Immature natural killer cell (primary cell): ENCODE results near the gene STRADB. TPM values are rescaled to one million over a fixed set of nuclear protein-coding genes. Genes with fewer than 3 reads are reported as not detected.
"Not testable (repeated sequence)": the region's sequence is repeated elsewhere in the genome, so short reads cannot be mapped to it uniquely, and the experiment has no call there.

Experiments used
- DNase-seq, 3 donors: peaks; one replicate each; pipeline ENCODE4 v3.0.0; 2022; ENCODE audit warnings: mixed read lengths in 1 of 3
- H3K27ac Mint-ChIP-seq, 6 donors: one replicate each; pipeline ENCODE4 v1.8.0; 2020; ENCODE audit warnings: mixed read lengths in 6 of 6, mild to moderate bottlenecking in 5 of 6, inconsistent platforms in 4 of 6, moderate library complexity in 3 of 6
- H3K27me3 Mint-ChIP-seq, 3 donors: one replicate each; pipeline ENCODE4 v1.8.0; 2020 to 2021; ENCODE audit warnings: low read depth in 3 of 3, mild to moderate bottlenecking in 3 of 3, mixed read lengths in 3 of 3, moderate library complexity in 3 of 3, inconsistent platforms in 1 of 3
- H3K36me3 Mint-ChIP-seq, 3 donors: one replicate each; pipeline ENCODE4 v1.8.0; 2020; ENCODE audit warnings: mixed read lengths in 3 of 3, inconsistent platforms in 2 of 3, mild to moderate bottlenecking in 2 of 3
- H3K4me1 Mint-ChIP-seq, 2 donors: one replicate each; pipeline ENCODE4 v1.8.0; 2020; ENCODE audit warnings: inconsistent platforms in 2 of 2, mild to moderate bottlenecking in 2 of 2, mixed read lengths in 2 of 2, moderate library complexity in 1 of 2
- H3K4me3 Mint-ChIP-seq, 5 donors: one replicate each; pipeline ENCODE4 v1.8.0; 2020; ENCODE audit warnings: mild to moderate bottlenecking in 5 of 5, mixed read lengths in 5 of 5, inconsistent platforms in 3 of 5, moderate library complexity in 3 of 5
- H3K9me3 Mint-ChIP-seq, 6 donors: one replicate each; pipeline ENCODE4 v1.8.0; 2020; ENCODE audit warnings: mild to moderate bottlenecking in 6 of 6, mixed read lengths in 6 of 6, inconsistent platforms in 4 of 6, moderate library complexity in 3 of 6
- polyA plus RNA-seq, 3 donors: library from polyadenylated mRNA; unstranded; fragments of 300-500 nt; fragmentation: Illumina TruSeq; gene quantifications; one replicate each; pipeline ENCODE4 v1.2.3, GENCODE V29; 2021

Gene STRADB
- polyA plus RNA-seq, 3 donors from 2014 or later = 21.9 to 36.6 (median 32.5) TPM

GRCh38 chr2:201465524-201465971, 14.0 kb downstream of the STRADB start:
- no peaks in the 10 kb centered on the region for H3K9me3 Mint-ChIP-seq
- H3K4me3 Mint-ChIP-seq = no peak overlapping the region
- peaks cover 45 to 60% (median 48%) of the 10 kb centered on the region in 3 donors for H3K36me3 Mint-ChIP-seq
- peaks cover 0 to 1% (median 0%) of the 10 kb centered on the region in 3 donors for H3K27me3 Mint-ChIP-seq
- no peak for DNase-seq
- no peaks in the 10 kb centered on the region for H3K4me1 Mint-ChIP-seq
- H3K27ac Mint-ChIP-seq = no peak overlapping the region

GRCh38 chr2:201466050-201466675, 14.6 kb downstream of the STRADB start:
- no peaks in the 10 kb centered on the region for H3K9me3 Mint-ChIP-seq
- no peak for DNase-seq
- peaks cover 40 to 64% (median 52%) of the 10 kb centered on the region in 3 donors for H3K36me3 Mint-ChIP-seq
- H3K27ac Mint-ChIP-seq = no peak overlapping the region
- no peak overlapping the region for H3K4me3 Mint-ChIP-seq
- peaks cover 0 to 1% (median 0%) of the 10 kb centered on the region in 3 donors for H3K27me3 Mint-ChIP-seq
- no peaks in the 10 kb centered on the region for H3K4me1 Mint-ChIP-seq

DNA sequence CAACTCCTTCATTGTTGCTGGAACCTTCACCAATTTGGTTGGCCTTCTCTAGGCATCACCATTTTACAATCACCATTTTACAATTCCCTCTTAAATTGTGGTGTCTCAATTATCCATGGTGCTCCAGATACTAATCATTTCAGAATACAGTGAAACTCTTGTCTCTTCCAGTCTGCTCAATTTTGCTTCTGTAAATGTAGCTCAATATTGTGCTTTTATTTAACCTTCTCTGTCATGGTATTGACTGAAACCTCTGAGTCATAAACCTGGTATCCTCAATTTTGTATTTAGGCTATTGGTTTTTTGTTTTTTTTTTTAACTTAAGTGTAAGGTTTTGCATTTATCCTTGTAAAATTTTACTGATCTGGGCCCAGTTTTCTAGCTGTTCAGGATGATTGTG, 16.1 kb downstream of the STRADB start:
- Mint-ChIP-seq H3K9me3 (no peaks in the 10 kb centered on the region), H3K27ac (no peak overlapping the region), H3K4me3 (no peak overlapping the region), H3K27me3 (no peaks in the 10 kb centered on the region), H3K36me3 (peaks cover 26 to 64% (median 41%) of the 10 kb centered on the region in 3 donors), H3K4me1 (no peaks in the 10 kb centered on the region)
- DNase-seq = no peak

- H3K4me3 Mint-ChIP-seq = no peak overlapping the region
- H3K9me3 Mint-ChIP-seq = no peaks in the 10 kb centered on the region
These were observed 19.5 kb downstream of the STRADB start for GRCh38 chr2:201470821-201471731.

GRCh38 chr2:201471732-201472393, 20.3 kb downstream of the STRADB start:
- Mint-ChIP-seq H3K4me3 (no peak overlapping the region), H3K27ac (no peak overlapping the region), H3K9me3 (no peaks in the 10 kb centered on the region), H3K4me1 (no peaks in the 10 kb centered on the region), H3K27me3 (no peaks in the 10 kb centered on the region), H3K36me3 (peaks cover 35 to 75% (median 56%) of the 10 kb centered on the region in 3 donors)
- no peak for DNase-seq

More at GRCh38 chr2:201470821-201471731, 19.5 kb downstream of the STRADB start:
- Mint-ChIP-seq H3K4me1 (no peaks in the 10 kb centered on the region), H3K27me3 (no peaks in the 10 kb centered on the region), H3K27ac (no peak overlapping the region), H3K36me3 (peaks cover 35 to 74% (median 55%) of the 10 kb centered on the region in 3 donors)
- no peak for DNase-seq

DNA sequence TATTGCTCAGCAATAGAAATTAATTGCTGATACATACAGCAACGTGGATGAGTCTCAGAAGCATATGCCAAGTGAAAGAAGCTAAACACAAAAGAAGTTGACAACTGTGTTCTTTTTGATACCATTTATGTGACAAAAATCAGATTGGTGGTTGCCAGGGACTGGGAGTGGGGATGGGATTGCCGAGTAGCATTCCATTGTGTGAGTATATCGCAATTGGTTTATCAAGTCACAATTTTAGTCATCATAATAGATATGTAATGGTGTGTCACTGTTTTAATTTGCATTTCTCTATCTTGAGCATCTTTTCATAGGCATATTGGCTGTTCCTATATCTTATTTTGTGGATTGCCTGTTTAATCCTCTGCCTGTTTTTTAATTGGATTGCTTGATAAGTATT, 20.9 kb downstream of the STRADB start:
- Mint-ChIP-seq H3K4me3 (no peak overlapping the region), H3K27me3 (no peaks in the 10 kb centered on the region), H3K9me3 (no peaks in the 10 kb centered on the region), H3K27ac (no peak overlapping the region), H3K36me3 (peaks cover 32 to 72% (median 56%) of the 10 kb centered on the region in 3 donors), H3K4me1 (no peaks in the 10 kb centered on the region)
- DNase-seq = no peak

DNA sequence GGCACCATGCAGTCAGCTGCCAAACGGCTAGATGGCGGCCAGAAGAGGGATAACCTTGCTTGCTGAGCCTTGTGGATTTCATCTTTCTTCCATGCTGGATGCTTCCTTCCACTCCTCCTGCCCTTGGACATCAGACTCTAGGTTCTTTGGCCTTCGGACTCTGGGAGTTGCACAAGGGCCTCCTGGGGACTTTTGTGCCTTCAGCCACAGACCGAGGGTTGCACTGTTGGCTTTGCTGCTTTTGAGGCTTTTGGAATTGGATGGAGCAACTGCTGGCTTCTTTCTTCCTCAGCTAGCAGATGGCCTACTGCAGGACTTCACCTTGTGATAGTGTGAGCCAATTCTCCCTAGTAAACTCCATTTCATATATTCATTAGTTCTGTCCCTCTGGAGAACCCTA, 31.0 kb downstream of the STRADB start:
- no peak overlapping the region for H3K27ac Mint-ChIP-seq
- peaks cover 0 to 2% (median 0%) of the 10 kb centered on the region in 6 donors for H3K9me3 Mint-ChIP-seq
- no peak for DNase-seq
- no peaks in the 10 kb centered on the region for H3K4me1 Mint-ChIP-seq
- H3K27me3 Mint-ChIP-seq = peaks cover 2 to 3% (median 3%) of the 10 kb centered on the region in 3 donors
- no peak overlapping the region for H3K4me3 Mint-ChIP-seq
- H3K36me3 Mint-ChIP-seq = peaks cover 11 to 24% (median 12%) of the 10 kb centered on the region in 3 donors

- Mint-ChIP-seq H3K4me3 (no peak overlapping the region), H3K36me3 (peaks cover 7 to 19% (median 10%) of the 10 kb centered on the region in 3 donors), H3K9me3 (peaks cover 0 to 2% (median 0%) of the 10 kb centered on the region in 6 donors), H3K27ac (no peak overlapping the region), H3K4me1 (no peaks in the 10 kb centered on the region), H3K27me3 (peaks cover 2 to 3% (median 3%) of the 10 kb centered on the region in 3 donors)
- no peak for DNase-seq
These were observed 31.8 kb downstream of the STRADB start for GRCh38 chr2:201483342-201483741.

DNA sequence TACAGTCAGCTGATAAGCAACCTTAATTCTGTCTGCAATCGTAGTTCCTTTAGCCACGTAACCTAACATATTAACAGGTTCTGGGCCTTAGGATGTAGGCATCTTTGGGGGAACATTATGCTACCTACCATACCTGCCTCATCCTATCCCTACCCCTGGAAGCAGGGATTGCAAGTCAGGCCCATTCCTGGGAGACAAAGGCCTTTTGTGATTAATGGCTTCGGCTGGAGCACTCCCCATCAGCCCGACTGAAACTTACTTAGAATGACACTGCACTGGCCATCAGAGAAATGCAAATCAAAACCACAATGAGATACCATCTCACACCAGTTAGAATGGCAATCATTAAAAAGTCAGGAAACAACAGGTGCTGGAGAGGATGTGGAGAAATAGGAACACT, 32.2 kb downstream of the STRADB start:
- not testable (repeated sequence) for H3K4me1 Mint-ChIP-seq, H3K4me3 Mint-ChIP-seq, H3K27me3 Mint-ChIP-seq, H3K9me3 Mint-ChIP-seq, H3K27ac Mint-ChIP-seq, DNase-seq
- peaks cover 4 to 15% (median 7%) of the 10 kb centered on the region in 3 donors for H3K36me3 Mint-ChIP-seq

DNA sequence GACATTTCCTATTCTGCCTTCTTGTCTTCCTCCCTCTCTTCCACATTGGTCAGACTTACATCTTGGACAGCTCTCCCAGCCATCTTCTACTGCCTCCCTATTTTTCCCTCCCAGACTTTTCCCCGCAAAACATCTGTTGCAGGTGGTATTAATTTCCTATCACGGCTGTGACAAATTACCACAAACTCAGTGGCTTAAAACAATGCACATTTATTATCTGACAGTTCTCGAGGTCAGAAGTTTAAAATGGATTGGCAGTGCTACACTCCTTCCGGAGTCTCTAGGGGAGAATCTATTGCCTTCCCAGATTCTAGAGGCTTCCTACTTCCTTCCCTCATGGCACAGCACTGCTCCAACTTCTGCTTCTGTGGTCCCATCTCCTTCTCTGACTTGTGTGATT, 33.3 kb downstream of the STRADB start:
- Mint-ChIP-seq H3K4me3 (no peak overlapping the region), H3K36me3 (peaks cover 4 to 15% (median 7%) of the 10 kb centered on the region in 3 donors), H3K27ac (no peak overlapping the region), H3K9me3 (peaks cover 0 to 2% (median 0%) of the 10 kb centered on the region in 6 donors), H3K27me3 (peaks cover 2 to 5% (median 3%) of the 10 kb centered on the region in 3 donors), H3K4me1 (no peaks in the 10 kb centered on the region)
- DNase-seq = no peak

DNA sequence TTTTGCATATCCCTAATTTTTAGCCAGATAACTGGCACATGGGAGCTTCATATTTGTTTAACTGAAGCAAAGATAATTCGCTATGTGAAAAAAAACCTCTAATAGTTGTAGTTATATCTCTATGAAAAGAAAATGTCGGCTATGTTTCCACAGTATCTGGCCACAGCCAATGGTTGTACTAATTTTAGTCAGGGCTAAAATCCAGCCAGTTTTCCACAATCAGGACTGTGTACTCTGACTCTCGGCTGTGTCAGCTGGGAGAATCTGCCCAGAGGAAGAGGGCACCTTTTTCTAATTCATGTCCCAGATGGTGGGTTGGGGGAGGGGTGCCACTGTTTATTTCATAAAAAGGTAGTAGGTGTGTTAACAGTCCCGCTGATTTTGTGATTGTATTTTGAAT, 38.8 kb downstream of the STRADB start:
- no peaks in the 10 kb centered on the region for H3K4me1 Mint-ChIP-seq
- H3K27me3 Mint-ChIP-seq = peaks cover 2 to 5% (median 3%) of the 10 kb centered on the region in 3 donors
- no peak overlapping the region for H3K4me3 Mint-ChIP-seq
- H3K36me3 Mint-ChIP-seq = peaks cover 0 to 4% (median 0%) of the 10 kb centered on the region in 3 donors
- DNase-seq = no peak
- no peaks in the 10 kb centered on the region for H3K9me3 Mint-ChIP-seq
- H3K27ac Mint-ChIP-seq = no peak overlapping the region

GRCh38 chr2:201496785-201497184, 45.2 kb downstream of the STRADB start:
- H3K9me3 Mint-ChIP-seq = no peaks in the 10 kb centered on the region
- peaks cover 0 to 15% (median 9%) of the 10 kb centered on the region in 3 donors for H3K36me3 Mint-ChIP-seq
- H3K4me3 Mint-ChIP-seq = no peak overlapping the region
- H3K4me1 Mint-ChIP-seq = no peaks in the 10 kb centered on the region
- H3K27ac Mint-ChIP-seq = no peak overlapping the region
- no peak for DNase-seq
- H3K27me3 Mint-ChIP-seq = peaks cover 3 to 5% (median 4%) of the 10 kb centered on the region in 3 donors

DNA sequence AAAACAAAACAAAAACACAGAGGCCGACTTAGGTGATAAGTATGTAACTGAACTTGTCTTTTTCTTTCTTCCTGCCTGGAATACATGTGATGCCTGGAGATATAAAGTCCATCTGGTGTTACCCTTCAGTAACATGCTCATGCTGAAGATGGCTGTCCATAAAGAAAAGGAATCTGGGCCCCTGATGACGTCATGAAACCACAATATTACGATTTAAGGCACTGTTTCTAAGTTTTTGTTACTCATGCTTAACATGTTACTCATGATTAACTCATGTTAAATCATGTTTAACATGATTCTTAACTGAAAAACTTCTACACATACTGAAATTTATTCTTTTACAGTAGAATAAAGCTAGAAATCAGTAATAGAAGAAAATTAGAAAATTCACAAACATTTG, 49.0 kb downstream of the STRADB start:
- H3K9me3 Mint-ChIP-seq = peaks cover 2 to 20% (median 12%) of the 10 kb centered on the region in 6 donors
- H3K27me3 Mint-ChIP-seq = peaks cover 2 to 6% (median 5%) of the 10 kb centered on the region in 3 donors
- H3K4me1 Mint-ChIP-seq = no peaks in the 10 kb centered on the region
- no peak overlapping the region for H3K27ac Mint-ChIP-seq
- H3K36me3 Mint-ChIP-seq = peaks cover 16 to 24% (median 18%) of the 10 kb centered on the region in 3 donors
- no peak for DNase-seq
- no peak overlapping the region for H3K4me3 Mint-ChIP-seq
